GM12891 (cell line): ENCODE results near the gene TRIM9.

Experiments
- DNase-seq: peaks from one replicate; pipeline ENCODE4 v3.0.0; 2011; ENCODE audit warnings: low spot score; ENCODE audit not compliant: insufficient read length
- FAIRE-seq: peaks from 2 replicates; lab custom pipeline; 2011; peaks lifted over from hg19 to GRCh38; lab: Jason Lieb, UNC
- PAX5 ChIP-seq: IDR thresholded peaks from 2 replicates; pipeline ENCODE4 v1.6.1; 2011; ENCODE audit warnings: low read length, moderate library complexity, mild to moderate bottlenecking; ENCODE audit not compliant: insufficient read depth, severe bottlenecking
- POLR2A ChIP-seq: IDR thresholded peaks from 2 replicates; pipeline ENCODE4 v1.6.1; 2011; ENCODE audit warnings: low read depth, low read length, control low read depth
- POLR2AphosphoS5 ChIP-seq: IDR thresholded peaks from 2 replicates; pipeline ENCODE4 v1.6.1; 2011; ENCODE audit warnings: low read depth, low read length, control low read depth
- POU2F2 ChIP-seq: IDR thresholded peaks from 2 replicates; pipeline ENCODE4 v1.6.1; 2011; ENCODE audit warnings: low read depth, mild to moderate bottlenecking, control low read depth, low read length, moderate library complexity
- SPI1 ChIP-seq: IDR thresholded peaks from 2 replicates; pipeline ENCODE4 v1.6.1; 2011; ENCODE audit warnings: low read depth, low read length, control low read depth
- TAF1 ChIP-seq: IDR thresholded peaks from 2 replicates; pipeline ENCODE4 v1.6.1; 2011; ENCODE audit warnings: low read depth, low read length, control low read depth

TRIM9 gene

DNA sequence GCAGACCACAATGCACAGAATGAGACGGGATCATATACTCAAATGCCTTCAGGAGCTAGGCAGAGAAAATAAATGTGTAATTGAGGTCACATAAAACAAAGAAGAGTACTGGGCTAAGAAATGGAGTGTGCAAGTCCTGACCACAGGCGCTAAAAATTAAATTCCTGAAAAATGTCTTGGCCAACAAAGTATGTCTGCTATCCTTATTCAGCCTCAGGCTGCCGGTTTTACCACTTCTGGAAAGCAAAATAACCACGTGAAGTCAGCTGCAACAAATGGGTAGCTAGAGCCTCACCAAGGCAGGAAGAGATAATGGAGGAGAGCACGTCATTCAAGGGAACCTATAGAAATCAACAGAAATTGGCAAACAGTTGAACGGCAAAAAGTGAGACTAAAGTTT is 153.8 kb downstream of the TRIM9 start:
- FAIRE-seq (no peak), DNase-seq (no peak)
- no peak for TF ChIP-seq PAX5
- TF ChIP-seq TAF1, result no peak
- no peak for TF ChIP-seq POLR2AphosphoS5
- no peak for TF ChIP-seq POU2F2
- no peak for TF ChIP-seq SPI1
- no peak for TF ChIP-seq POLR2A

DNA sequence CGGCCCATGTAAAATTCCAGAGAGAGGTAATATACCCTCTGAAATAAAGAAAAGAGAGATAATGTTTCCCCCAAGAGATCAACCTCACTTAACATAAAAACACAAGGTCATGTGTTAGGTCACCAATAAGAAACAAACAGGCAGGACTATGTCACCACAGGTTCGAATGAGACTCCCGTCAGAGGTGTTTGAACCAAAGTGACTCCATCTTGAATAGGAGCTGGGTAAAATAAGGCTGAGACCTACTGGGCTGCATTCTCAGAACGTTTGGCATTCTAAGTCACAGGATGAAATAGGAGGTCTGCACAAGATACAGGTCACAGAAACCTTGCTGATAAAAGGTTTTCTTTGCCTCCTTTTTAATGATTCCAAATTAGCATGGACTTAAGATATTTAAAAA is 157.1 kb downstream of the TRIM9 start:
- FAIRE-seq (no peak), DNase-seq (no peak)
- no peak for TF ChIP-seq POLR2A
- no peak for TF ChIP-seq POLR2AphosphoS5
- no peak for TF ChIP-seq POU2F2
- TF ChIP-seq TAF1, result no peak
- no peak for TF ChIP-seq PAX5
- TF ChIP-seq SPI1, result no peak

DNA sequence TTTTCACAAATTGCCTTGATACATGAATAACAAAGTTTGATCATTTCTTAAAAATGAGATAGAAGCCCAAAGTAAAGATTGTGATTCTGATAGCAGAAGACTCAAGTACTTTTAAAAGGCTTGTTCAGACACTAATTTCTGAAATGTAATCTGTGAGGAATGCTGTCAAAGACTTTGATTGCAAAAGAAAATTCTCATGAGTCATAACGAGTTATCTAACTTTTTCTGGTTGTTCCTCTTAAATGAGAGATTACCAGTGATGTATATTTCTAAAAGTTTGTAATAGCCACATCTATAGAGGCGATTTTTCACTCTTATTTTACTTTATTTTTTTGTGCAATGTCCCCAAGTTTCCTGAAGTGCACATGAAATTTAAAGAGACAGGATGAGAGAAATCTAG is 157.6 kb downstream of the TRIM9 start:
- DNase-seq (no peak), FAIRE-seq (no peak)
- TF ChIP-seq POLR2AphosphoS5 (no peak), POU2F2 (no peak), TAF1 (no peak), SPI1 (no peak), POLR2A (no peak), PAX5 (no peak)

- FAIRE-seq (no peak), DNase-seq (no peak)
- TF ChIP-seq SPI1 (no peak), POLR2AphosphoS5 (no peak), PAX5 (no peak), POLR2A (no peak), TAF1 (no peak), POU2F2 (no peak)
Observed at GRCh38 chr14:50936882-50937281, 158.0 kb downstream of the TRIM9 start.

- TF ChIP-seq PAX5, result no peak
- TF ChIP-seq SPI1, result no peak
- no peak for TF ChIP-seq TAF1
- DNase-seq (no peak), FAIRE-seq (no peak)
Observed at GRCh38 chr14:50936016-50936340, 158.9 kb downstream of the TRIM9 start.

DNA sequence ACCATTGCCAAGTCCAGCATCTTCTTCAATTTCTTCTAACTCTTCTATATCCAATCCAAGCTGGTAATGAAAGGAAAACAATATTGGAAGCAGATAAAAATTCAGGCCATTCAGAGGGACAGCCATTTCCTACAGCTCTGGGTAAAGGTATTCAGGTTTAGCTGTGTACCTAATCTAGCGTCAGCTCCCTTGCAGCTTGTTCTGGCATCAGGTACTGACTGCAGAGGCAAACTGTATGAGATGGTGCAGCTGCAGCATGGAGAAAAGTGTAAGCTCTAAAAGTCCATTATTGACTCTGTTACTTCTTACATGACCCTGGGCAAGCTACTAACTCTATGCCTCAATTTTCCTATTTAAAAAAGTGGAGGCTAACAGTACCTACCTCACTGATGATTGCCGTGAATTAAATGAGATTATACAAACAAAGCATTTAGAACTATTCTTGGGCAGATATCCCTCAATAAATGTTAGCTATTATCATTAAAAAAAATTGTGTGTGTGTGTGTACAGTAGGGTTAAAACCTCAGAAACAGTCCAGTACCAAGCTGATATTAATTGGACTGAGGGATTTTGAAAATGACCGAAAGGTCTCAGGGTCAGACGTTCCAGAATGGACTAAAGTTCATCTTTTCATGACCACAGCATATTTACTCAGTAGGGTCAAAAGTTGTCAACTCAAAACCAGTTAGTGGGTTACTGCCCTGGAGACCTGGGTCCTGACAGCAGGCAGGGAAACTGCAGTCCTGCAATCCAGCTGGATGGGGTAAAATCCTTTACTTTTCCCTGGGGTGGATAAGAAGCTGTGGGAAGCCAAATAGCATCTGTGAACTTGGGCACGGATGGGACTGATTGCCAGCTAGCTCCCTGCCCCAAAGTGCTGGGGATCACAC is 159.5 kb downstream of the TRIM9 start:
- no peak for FAIRE-seq
- no peak for DNase-seq
- TF ChIP-seq SPI1 (no peak), PAX5 (no peak), TAF1 (no peak), POLR2A (no peak), POU2F2 (no peak), POLR2AphosphoS5 (no peak)

DNA sequence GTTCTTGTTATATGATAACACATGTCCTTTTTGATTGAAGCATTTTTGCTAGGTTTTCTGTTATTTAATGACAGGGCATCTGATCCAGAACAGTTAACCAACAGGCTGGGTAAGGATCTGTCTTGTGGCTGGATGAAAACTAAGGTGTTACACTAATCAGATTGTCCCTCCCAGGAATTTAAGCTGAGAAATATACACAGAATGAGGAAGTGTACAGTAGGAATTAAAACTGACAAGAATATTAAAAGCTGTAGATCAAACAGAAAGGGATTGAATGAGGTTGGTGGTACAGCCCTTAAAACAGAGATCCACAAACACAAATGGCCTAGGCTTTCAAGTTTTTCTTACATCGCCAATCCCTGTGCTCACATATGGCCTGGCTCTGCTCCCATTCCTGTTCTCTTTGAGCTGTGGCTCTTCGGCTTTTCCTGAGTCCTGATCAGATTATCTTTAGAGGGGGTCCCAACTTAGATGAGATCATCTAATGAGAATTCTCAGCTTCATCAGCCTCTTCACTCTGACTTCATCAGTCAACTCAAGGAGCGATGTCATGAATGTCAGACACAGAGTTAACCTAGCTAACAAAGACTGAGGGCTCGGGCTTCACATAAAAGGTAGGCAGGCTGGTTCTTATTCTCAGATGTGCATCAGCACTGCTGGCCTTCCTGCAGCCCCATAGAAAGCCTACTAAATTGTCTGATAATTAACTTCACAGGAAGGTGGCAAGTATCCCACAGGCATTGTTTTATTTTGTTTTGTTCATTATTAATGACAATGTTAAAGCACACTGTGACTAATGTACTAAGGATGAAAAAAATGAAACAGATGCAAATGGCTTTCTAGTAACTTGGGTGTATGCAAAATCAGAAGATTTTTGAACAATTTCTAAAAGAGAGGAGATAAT is 162.1 kb downstream of the TRIM9 start:
- DNase-seq, result no peak
- FAIRE-seq, result no peak
- no peak for TF ChIP-seq POU2F2
- no peak for TF ChIP-seq SPI1
- TF ChIP-seq POLR2A, result no peak
- no peak for TF ChIP-seq PAX5
- TF ChIP-seq POLR2AphosphoS5, result no peak
- TF ChIP-seq TAF1, result no peak

- TF ChIP-seq PAX5 (no peak), SPI1 (no peak), POLR2A (no peak), POLR2AphosphoS5 (no peak), POU2F2 (no peak), TAF1 (no peak)
- DNase-seq, result no peak
- no peak for FAIRE-seq
Observed at GRCh38 chr14:50932156-50932555, 162.7 kb downstream of the TRIM9 start.

GRCh38 chr14:50931559-50931958 is 163.3 kb downstream of the TRIM9 start:
- FAIRE-seq, result no peak
- DNase-seq, result no peak
- TF ChIP-seq TAF1, result no peak
- TF ChIP-seq POLR2AphosphoS5, result no peak
- TF ChIP-seq SPI1, result no peak
- no peak for TF ChIP-seq POU2F2
- no peak for TF ChIP-seq PAX5
- TF ChIP-seq POLR2A, result no peak

DNA sequence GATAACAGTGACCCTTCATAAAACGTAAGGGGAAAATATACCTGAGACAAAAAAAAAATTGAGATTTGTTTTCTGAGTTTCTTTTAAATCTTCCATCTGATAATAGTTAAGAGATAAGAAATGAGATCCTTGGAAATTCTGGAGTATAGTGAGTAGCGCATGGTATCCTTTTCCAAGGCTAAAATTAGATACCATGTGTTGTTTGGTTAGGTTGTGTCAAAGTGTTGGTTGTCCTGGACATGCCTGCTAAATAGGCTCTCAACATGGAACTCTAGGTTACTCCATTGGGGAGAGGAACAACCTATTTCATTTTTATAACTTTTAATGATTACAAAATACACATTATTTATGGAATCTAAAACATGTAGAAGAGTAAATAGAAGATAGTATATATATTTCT is 165.4 kb downstream of the TRIM9 start:
- TF ChIP-seq POU2F2, result no peak
- no peak for TF ChIP-seq TAF1
- TF ChIP-seq POLR2AphosphoS5, result no peak
- no peak for TF ChIP-seq POLR2A
- TF ChIP-seq PAX5, result no peak
- no peak for TF ChIP-seq SPI1
- FAIRE-seq (no peak), DNase-seq (no peak)
